Fibroblast of skin of back (primary cell): ENCODE measurements around the gene ARPP19.
"Not testable (repeated sequence)": the region's sequence is repeated elsewhere in the genome, so short reads cannot be mapped to it uniquely, and the experiment has no call there.

Source experiments
- DNase-seq: peaks from one replicate; pipeline ENCODE4 v3.0.0-alpha.2; 2013

The ARPP19 gene

GRCh38 chr15:52551186-52551585 is 17.6 kb downstream of the ARPP19 start:
- not testable (repeated sequence) for DNase-seq

DNA sequence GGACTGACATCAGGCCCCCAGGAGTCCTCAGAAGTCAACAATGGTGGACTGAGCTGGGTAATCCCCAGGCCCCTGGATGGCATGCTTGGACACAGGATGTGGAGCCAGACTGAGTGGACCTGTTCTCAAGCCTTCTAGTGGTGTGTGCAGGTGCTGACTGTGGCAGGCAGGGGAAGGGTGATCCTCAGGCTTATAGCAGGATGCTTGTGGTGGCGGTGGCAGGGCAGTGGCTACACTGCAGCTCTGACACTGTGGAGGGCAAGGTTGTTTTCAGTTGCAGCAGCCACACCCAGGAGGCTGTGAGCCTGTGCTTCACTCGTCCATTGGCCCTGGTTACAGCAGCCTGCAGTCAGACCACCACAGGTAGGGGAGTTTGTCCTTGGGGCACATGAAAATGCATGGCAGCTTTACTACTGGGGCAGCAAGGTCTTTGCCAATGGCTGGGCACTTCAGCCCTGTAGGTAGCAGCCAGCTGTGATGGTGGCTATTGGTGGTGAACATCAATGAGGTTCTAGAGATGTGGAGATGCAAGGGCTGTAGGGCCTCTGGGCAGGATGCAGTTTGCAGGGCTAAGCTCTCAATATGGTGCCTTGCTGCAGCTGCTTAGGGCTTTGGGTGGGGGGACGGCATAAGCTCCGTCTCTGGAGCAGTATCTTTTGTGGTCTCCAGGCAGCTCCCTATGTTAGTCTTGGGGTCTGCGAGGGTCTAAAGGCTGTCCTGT is 22.6 kb downstream of the ARPP19 start:
- DNase-seq: no peak

DNA sequence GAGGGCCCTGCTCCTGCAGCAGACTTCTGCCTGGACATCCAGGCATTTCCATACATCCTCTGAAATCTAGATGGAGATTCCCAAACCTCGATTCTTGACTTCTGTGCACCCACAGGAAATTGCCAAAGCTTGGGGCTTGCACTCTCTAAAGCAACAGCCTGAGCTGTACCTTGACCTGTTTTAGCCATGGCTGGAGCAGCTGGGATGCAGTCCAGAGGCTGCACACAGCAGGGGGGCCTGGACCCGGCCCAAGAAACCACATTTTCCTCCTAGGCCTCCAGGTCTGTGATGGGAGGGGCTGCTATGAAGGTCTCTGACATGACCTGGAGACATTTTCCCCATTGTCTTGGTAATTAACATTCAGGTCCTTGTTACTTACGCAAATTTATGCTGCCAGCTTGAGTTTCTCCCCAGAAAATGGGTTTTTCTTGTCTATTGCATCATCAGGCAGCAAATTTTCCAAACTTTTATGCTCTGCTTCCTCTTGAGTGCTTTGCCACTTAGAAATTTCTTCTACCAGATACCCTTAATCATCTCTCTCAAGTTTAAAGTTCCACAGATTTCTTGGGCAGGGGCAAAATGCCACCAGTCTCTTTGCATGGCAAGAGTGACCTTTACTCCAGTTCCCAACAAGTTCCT is 28.3 kb downstream of the ARPP19 start:
- DNase-seq: no peak

DNA sequence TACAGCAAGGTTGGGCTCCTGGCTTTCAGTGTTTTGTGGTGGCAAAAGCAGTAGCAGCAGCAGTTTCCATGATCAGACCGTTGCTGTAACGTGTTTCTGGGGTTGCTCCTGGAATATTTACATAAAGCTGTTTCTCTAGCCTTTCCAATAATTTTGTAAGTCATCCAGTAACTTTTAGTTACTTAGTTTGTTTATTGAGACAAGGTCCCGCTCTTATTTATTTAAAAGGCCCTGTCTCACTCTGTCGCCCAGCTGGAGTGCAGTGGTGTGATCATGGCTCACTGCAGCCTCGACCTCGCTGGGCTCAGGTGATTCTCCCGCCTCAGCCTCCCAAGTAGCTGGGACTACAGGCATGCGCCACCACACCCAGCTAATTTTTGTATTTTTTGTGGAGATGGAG is 31.4 kb downstream of the ARPP19 start:
- DNase-seq: no peak

GRCh38 chr15:52532427-52532826 is 36.4 kb downstream of the ARPP19 start:
- no peak for DNase-seq

DNA sequence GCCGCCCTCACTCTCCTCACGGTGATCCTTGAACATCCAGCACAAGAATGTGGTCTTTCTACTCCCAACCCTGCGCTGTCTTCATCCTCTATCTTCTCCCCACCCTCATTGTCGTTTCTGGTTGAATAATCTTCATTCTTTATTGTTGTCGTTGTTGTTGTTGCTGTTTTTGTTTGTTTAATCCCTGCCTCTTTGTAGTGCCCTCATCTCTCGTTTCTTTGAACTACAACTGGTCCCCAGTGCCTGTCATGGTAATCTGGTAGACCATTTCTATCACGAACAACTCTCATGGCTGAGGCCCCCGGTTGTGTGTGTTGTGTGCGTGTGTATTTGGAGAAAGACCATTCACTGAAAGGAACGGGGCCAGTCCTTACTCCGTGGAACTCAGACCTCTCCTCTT is 38.9 kb downstream of the ARPP19 start:
- no peak for DNase-seq

DNA sequence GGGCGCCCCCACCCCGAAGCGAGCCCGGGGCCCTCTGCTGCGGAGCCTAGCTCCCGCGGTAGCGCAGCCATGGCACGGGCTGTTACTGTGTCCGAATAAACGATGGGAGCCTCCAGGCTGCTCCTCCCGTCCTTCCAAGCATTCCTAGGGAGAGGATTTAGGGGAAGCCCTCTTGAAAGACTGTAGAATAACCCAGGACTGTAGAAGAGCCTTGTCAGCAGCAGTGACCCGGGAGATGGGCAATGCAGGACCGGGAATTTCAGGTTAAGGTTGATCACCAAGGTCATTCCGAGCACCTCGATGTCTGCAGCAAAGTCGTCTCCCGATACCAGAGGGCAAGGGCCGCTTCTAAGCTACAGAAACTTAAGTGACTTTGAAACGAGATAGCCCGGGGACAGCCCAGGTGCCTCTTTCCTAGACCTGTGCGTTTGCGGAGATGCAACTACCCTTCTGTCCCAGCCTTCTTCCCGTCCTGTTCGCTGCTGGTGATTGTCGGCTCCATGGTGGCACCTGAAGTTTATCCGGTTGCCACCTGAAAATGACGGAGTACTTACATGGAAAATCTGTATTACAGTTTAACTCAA is 39.4 kb downstream of the ARPP19 start:
- no peak for DNase-seq

DNA sequence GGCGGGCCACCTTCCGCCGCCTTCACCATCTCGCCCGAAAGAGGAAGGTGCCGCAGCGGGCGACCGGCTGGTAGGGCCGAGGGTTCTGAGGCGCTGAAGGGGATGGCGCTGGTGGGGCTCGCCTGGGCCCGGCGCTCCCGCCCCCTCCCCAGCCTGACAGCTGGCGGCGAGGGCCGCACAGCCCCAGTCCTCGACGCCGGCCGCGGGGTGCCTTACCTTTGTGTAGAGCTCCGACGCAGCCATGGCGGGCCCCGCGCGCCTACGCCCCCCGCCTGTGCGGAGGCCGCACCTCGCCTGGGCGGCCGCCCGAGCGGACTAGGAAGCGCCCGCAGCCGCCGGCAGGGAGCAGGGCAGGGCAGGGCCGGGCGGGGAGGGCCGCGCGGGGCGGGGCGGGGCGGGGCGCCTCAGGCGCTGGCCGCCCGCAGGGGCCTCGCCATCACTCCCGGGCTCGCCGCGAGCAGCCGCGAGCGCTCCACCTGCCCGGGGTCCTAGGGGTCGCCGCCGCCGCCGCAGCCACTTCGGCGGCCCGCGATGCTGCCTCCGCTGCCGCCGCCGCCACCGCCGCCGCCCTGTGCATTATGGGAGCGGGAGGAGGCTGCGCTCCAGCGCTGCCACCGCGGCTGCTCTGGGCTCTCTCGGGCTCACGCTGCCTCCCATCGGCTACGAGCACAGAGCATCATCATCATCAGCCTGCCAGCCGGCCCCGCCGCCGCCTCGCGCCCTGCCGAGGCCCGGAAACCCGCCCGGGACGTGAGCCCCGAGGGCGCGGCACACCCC is 40.1 kb downstream of the ARPP19 start, which contains the start of gene MYO5A:
Gene MYO5A, minus strand, starts transcription at position 317 of the 777 bp plus-strand sequence. Its CDS starts 74 bp downstream, at position 243.
- DNase-seq: peak; percentile 80

GRCh38 chr15:52527911-52528563 is 40.8 kb downstream of the ARPP19 start:
- DNase-seq: peak; percentile 26

GRCh38 chr15:52527196-52527910 is 41.5 kb downstream of the ARPP19 start:
- DNase-seq: no peak

GRCh38 chr15:52524223-52525136 is 44.4 kb downstream of the ARPP19 start:
- DNase-seq: no peak

DNA sequence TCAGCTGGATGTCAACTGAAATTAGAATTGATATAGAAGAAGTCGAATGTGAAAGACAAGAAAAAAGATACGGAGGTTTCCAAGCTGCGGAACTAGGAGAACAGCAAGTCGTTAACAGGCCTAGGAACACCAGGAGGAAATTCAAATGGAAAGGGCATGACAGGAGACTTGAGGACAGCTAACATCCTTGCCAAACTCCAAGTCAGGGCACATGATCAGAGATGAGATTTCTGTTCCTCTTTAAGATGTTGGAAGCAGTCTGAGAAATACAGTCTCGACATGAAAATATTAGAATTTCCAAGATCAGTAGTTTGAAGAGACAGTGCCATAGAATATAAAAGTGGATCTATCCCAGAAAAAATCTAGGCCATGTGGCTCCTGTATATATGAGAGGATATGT is 45.2 kb downstream of the ARPP19 start:
- DNase-seq: no peak

GRCh38 chr15:52523192-52523591 is 45.6 kb downstream of the ARPP19 start:
- DNase-seq: peak; percentile 88

DNA sequence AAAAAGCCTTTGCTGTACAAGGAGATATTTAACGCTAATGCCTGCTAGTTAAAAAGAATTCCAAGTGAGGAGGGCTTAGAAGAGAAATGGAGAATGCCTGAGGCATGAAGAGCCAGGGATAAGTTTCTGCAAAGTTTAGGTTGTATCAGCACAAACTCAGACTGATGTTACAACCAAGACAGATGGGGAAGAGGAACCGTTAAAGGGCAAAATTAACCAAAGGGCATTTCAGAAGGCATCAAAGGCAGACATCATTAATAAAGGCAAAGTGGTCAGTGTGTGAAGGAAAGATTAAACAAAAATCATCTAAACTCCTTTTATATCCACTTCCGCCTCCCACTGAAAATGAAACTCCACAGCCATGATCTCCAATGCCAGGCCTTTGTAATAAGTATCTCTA is 47.1 kb downstream of the ARPP19 start:
- no peak for DNase-seq

- DNase-seq: no peak
Measured at GRCh38 chr15:52520421-52520820, 48.4 kb downstream of the ARPP19 start.

- DNase-seq: peak; percentile 27
Measured at GRCh38 chr15:52518487-52519371, 50.1 kb downstream of the ARPP19 start.

DNA sequence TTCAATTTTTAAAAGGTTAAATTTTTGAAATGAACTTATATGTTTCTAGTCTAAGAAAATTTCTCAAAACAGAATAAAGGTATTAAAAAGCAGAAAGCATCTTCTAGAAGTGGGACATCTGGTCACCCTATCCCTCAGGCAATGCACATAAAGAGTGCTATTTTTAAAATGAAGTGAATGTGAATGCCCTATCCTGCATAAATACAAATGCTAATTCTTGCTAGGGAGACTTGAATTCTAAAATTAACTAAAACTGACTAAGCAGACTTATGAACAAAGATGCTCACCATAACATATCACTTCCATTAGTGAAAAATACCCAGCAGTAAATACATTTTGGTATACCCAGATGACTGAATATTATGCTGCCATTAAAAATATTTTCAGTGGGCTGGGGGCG is 51.8 kb downstream of the ARPP19 start:
- no peak for DNase-seq

DNA sequence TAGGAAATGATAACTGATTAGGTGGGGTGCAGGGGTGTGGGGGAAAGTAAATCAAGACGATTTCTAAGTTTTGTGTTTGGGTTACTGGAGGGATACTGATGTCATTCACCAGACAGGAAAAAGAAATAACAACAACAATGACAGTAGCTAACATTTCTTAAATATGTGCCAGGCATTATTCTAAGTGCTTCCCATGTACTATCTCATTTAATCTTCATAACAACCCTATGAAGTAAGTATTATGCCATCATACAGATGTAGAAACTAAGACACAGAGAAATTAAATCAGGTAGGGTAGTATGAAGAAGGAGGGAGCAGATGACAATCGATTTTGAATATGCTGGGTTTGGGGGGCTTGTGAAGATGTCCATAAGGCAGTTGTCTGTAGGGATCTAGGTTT is 53.5 kb downstream of the ARPP19 start:
- no peak for DNase-seq

- DNase-seq: no peak
Measured at GRCh38 chr15:52514482-52514881, 54.3 kb downstream of the ARPP19 start.

- not testable (repeated sequence) for DNase-seq
Measured at GRCh38 chr15:52512869-52513268, 56.0 kb downstream of the ARPP19 start.
